ENCODE results near the gene PLAC8.

GRCh38 chr4:83121246-83121645, 6.7 kb upstream of the PLAC8 start:
- TF ChIP-seq POLR2A (IDR thresholded peaks at IDR 0.05) = no peak
- TF ChIP-seq CTCF (IDR thresholded peaks at IDR 0.05) = no peak
